Measurements from ENCODE around the gene SOX14.

SOX14 gene

GRCh38 chr3:137760341-137761098, 3.6 kb upstream of the SOX14 start:
- TF ChIP-seq POLR2AphosphoS5 (IDR thresholded peaks at IDR 0.05; ENCODE audit: borderline replicate concordance, low read depth, low read length) (no peak), EZH2 (IDR thresholded peaks at IDR 0.05) (no peak), FOXP2 (optimal IDR thresholded peaks at IDR 0.05; ENCODE audit: control extremely low read depth, extremely low read length, insufficient read depth) (no peak)
- Histone ChIP-seq H3K9ac (ENCODE audit: insufficient read length) (no peak overlapping the region), H3K9me3 (ENCODE audit: low read depth, low read length) (no peaks in the 10 kb centered on the region), H3K27ac (no peak overlapping the region), H3K36me3 (ENCODE audit: insufficient read depth, low read length) (no peaks in the 10 kb centered on the region), H3K4me3 (no peak overlapping the region)
- no peak for DNase-seq (ENCODE audit: low read depth, low spot score)

- TF ChIP-seq EZH2 (IDR thresholded peaks at IDR 0.05) (no peak), FOXP2 (optimal IDR thresholded peaks at IDR 0.05; ENCODE audit: control extremely low read depth, extremely low read length, insufficient read depth) (no peak), POLR2AphosphoS5 (IDR thresholded peaks at IDR 0.05; ENCODE audit: borderline replicate concordance, low read depth, low read length) (no peak)
- no peak overlapping the region for H3K9ac ChIP-seq (ENCODE audit: insufficient read length)
- H3K9me3 ChIP-seq (ENCODE audit: low read depth, low read length): no peaks in the 10 kb centered on the region
- no peaks in the 10 kb centered on the region for H3K36me3 ChIP-seq (ENCODE audit: insufficient read depth, low read length)
- H3K4me3 ChIP-seq: no peak overlapping the region
- no peak for DNase-seq (ENCODE audit: low read depth, low spot score)
- no peak overlapping the region for H3K27ac ChIP-seq
Measured at GRCh38 chr3:137761099-137761562, 3.0 kb upstream of the SOX14 start.

GRCh38 chr3:137761563-137762503, 2.3 kb upstream of the SOX14 start:
- H3K27ac ChIP-seq: no peak overlapping the region
- no peak overlapping the region for H3K4me3 ChIP-seq
- no peak overlapping the region for H3K9ac ChIP-seq (ENCODE audit: insufficient read length)
- H3K9me3 ChIP-seq (ENCODE audit: low read depth, low read length): no peaks in the 10 kb centered on the region
- no peaks in the 10 kb centered on the region for H3K36me3 ChIP-seq (ENCODE audit: insufficient read depth, low read length)
- no peak for TF ChIP-seq FOXP2 (optimal IDR thresholded peaks at IDR 0.05; ENCODE audit: control extremely low read depth, extremely low read length, insufficient read depth)
- TF ChIP-seq EZH2 (IDR thresholded peaks at IDR 0.05): no peak
- no peak for TF ChIP-seq POLR2AphosphoS5 (IDR thresholded peaks at IDR 0.05; ENCODE audit: borderline replicate concordance, low read depth, low read length)
- DNase-seq (ENCODE audit: low read depth, low spot score): no peak

- Histone ChIP-seq H3K4me3 (no peak overlapping the region), H3K9ac (ENCODE audit: insufficient read length) (no peak overlapping the region), H3K9me3 (ENCODE audit: low read depth, low read length) (no peaks in the 10 kb centered on the region), H3K36me3 (ENCODE audit: insufficient read depth, low read length) (no peaks in the 10 kb centered on the region), H3K27ac (no peak overlapping the region)
- TF ChIP-seq EZH2 (IDR thresholded peaks at IDR 0.05) (peak; percentile 67), FOXP2 (optimal IDR thresholded peaks at IDR 0.05; ENCODE audit: control extremely low read depth, extremely low read length, insufficient read depth) (no peak), POLR2AphosphoS5 (IDR thresholded peaks at IDR 0.05; ENCODE audit: borderline replicate concordance, low read depth, low read length) (no peak)
- no peak for DNase-seq (ENCODE audit: low read depth, low spot score)
Measured at GRCh38 chr3:137762674-137763593, 1.2 kb upstream of the SOX14 start.

- H3K4me3 ChIP-seq: no peak overlapping the region
- H3K9me3 ChIP-seq (ENCODE audit: low read depth, low read length): no peaks in the 10 kb centered on the region
- no peak overlapping the region for H3K27ac ChIP-seq
- no peaks in the 10 kb centered on the region for H3K36me3 ChIP-seq (ENCODE audit: insufficient read depth, low read length)
- DNase-seq (ENCODE audit: low read depth, low spot score): no peak
- H3K9ac ChIP-seq (ENCODE audit: insufficient read length): no peak overlapping the region
- TF ChIP-seq FOXP2 (optimal IDR thresholded peaks at IDR 0.05; ENCODE audit: control extremely low read depth, extremely low read length, insufficient read depth) (no peak), EZH2 (IDR thresholded peaks at IDR 0.05) (peak; percentile 80), POLR2AphosphoS5 (IDR thresholded peaks at IDR 0.05; ENCODE audit: borderline replicate concordance, low read depth, low read length) (no peak)
Measured at GRCh38 chr3:137763594-137763938, 549 bp upstream of the SOX14 start.

- no peak overlapping the region for H3K4me3 ChIP-seq
- H3K9ac ChIP-seq (ENCODE audit: insufficient read length): no peak overlapping the region
- DNase-seq (ENCODE audit: low read depth, low spot score): no peak
- H3K36me3 ChIP-seq (ENCODE audit: insufficient read depth, low read length): no peaks in the 10 kb centered on the region
- no peaks in the 10 kb centered on the region for H3K9me3 ChIP-seq (ENCODE audit: low read depth, low read length)
- no peak overlapping the region for H3K27ac ChIP-seq
- TF ChIP-seq FOXP2 (optimal IDR thresholded peaks at IDR 0.05; ENCODE audit: control extremely low read depth, extremely low read length, insufficient read depth): no peak
- no peak for TF ChIP-seq POLR2AphosphoS5 (IDR thresholded peaks at IDR 0.05; ENCODE audit: borderline replicate concordance, low read depth, low read length)
- peak; percentile 41 for TF ChIP-seq EZH2 (IDR thresholded peaks at IDR 0.05)
Measured at GRCh38 chr3:137764563-137765309, 621 bp downstream of the SOX14 start.

GRCh38 chr3:137765310-137766033, 1.4 kb downstream of the SOX14 start:
- Histone ChIP-seq H3K9ac (ENCODE audit: insufficient read length) (no peak overlapping the region), H3K36me3 (ENCODE audit: insufficient read depth, low read length) (no peaks in the 10 kb centered on the region), H3K9me3 (ENCODE audit: low read depth, low read length) (no peaks in the 10 kb centered on the region), H3K4me3 (no peak overlapping the region), H3K27ac (no peak overlapping the region)
- TF ChIP-seq EZH2 (IDR thresholded peaks at IDR 0.05) (peak; percentile 96), POLR2AphosphoS5 (IDR thresholded peaks at IDR 0.05; ENCODE audit: borderline replicate concordance, low read depth, low read length) (no peak), FOXP2 (optimal IDR thresholded peaks at IDR 0.05; ENCODE audit: control extremely low read depth, extremely low read length, insufficient read depth) (no peak)
- DNase-seq (ENCODE audit: low read depth, low spot score): no peak
